GM12891 (cell line): ENCODE results near the gene ARL5B.

ENCODE experiments used
- DNase-seq: peaks from one replicate; pipeline ENCODE4 v3.0.0; 2011; ENCODE audit warnings: low spot score; ENCODE audit not compliant: insufficient read length
- FAIRE-seq: peaks from 2 replicates; lab custom pipeline; 2011; peaks lifted over from hg19 to GRCh38; lab: Jason Lieb, UNC
- PAX5 ChIP-seq: IDR thresholded peaks from 2 replicates; pipeline ENCODE4 v1.6.1; 2011; ENCODE audit warnings: low read length, moderate library complexity, mild to moderate bottlenecking; ENCODE audit not compliant: insufficient read depth, severe bottlenecking
- POLR2A ChIP-seq: IDR thresholded peaks from 2 replicates; pipeline ENCODE4 v1.6.1; 2011; ENCODE audit warnings: low read depth, low read length, control low read depth
- POLR2AphosphoS5 ChIP-seq: IDR thresholded peaks from 2 replicates; pipeline ENCODE4 v1.6.1; 2011; ENCODE audit warnings: low read depth, low read length, control low read depth
- POU2F2 ChIP-seq: IDR thresholded peaks from 2 replicates; pipeline ENCODE4 v1.6.1; 2011; ENCODE audit warnings: low read depth, mild to moderate bottlenecking, control low read depth, low read length, moderate library complexity
- SPI1 ChIP-seq: IDR thresholded peaks from 2 replicates; pipeline ENCODE4 v1.6.1; 2011; ENCODE audit warnings: low read depth, low read length, control low read depth
- TAF1 ChIP-seq: IDR thresholded peaks from 2 replicates; pipeline ENCODE4 v1.6.1; 2011; ENCODE audit warnings: low read depth, low read length, control low read depth

ARL5B gene

GRCh38 chr10:18681366-18681765 lies 22.1 kb downstream of the ARL5B start:
- no peak for DNase-seq
- TF ChIP-seq SPI1 = no peak
- TF ChIP-seq PAX5 = no peak
- no peak for TF ChIP-seq POLR2A
- no peak for TF ChIP-seq TAF1
- TF ChIP-seq POU2F2 = no peak
- no peak for TF ChIP-seq POLR2AphosphoS5
- no peak for FAIRE-seq

- no peak for TF ChIP-seq POU2F2
- TF ChIP-seq SPI1 = no peak
- 0 out of 2 replicates have a peak, but pooled peaks have one; percentile 32 for TF ChIP-seq POLR2AphosphoS5
- no peak for TF ChIP-seq TAF1
- no peak for TF ChIP-seq PAX5
- TF ChIP-seq POLR2A = no peak
- no peak for FAIRE-seq
Observed at GRCh38 chr10:18681971-18682411, 22.8 kb downstream of the ARL5B start.

GRCh38 chr10:18683427-18683826 lies 24.2 kb downstream of the ARL5B start:
- FAIRE-seq (no peak), DNase-seq (no peak)
- TF ChIP-seq SPI1 (no peak), PAX5 (no peak), POLR2AphosphoS5 (no peak), POU2F2 (no peak), POLR2A (no peak), TAF1 (no peak)

More at GRCh38 chr10:18681971-18682411, 22.8 kb downstream of the ARL5B start:
- DNase-seq = no peak

GRCh38 chr10:18684416-18684815 lies 25.2 kb downstream of the ARL5B start:
- TF ChIP-seq POLR2A (no peak), SPI1 (no peak), POU2F2 (no peak), POLR2AphosphoS5 (no peak), PAX5 (no peak), TAF1 (no peak)
- DNase-seq = no peak
- FAIRE-seq = no peak

- TF ChIP-seq POU2F2 (no peak), POLR2A (no peak), SPI1 (no peak), POLR2AphosphoS5 (no peak), TAF1 (no peak), PAX5 (no peak)
- FAIRE-seq (no peak), DNase-seq (no peak)
Observed at GRCh38 chr10:18684953-18685352, 25.7 kb downstream of the ARL5B start.

GRCh38 chr10:18685555-18685954 lies 26.3 kb downstream of the ARL5B start:
- TF ChIP-seq TAF1 (no peak), POU2F2 (no peak), POLR2AphosphoS5 (no peak), PAX5 (no peak), SPI1 (no peak)

GRCh38 chr10:18687195-18687594 lies 28.0 kb downstream of the ARL5B start:
- FAIRE-seq (no peak), DNase-seq (no peak)

More at GRCh38 chr10:18685555-18685954, 26.3 kb downstream of the ARL5B start:
- FAIRE-seq (no peak), DNase-seq (no peak)

GRCh38 chr10:18687706-18688105 lies 28.5 kb downstream of the ARL5B start:
- DNase-seq = no peak
- no peak for FAIRE-seq
- TF ChIP-seq POU2F2 (no peak), POLR2AphosphoS5 (no peak), PAX5 (no peak)

More at GRCh38 chr10:18687195-18687594, 28.0 kb downstream of the ARL5B start:
- no peak for TF ChIP-seq POU2F2
- TF ChIP-seq TAF1 = no peak
- TF ChIP-seq PAX5 = no peak
- no peak for TF ChIP-seq POLR2A
- no peak for TF ChIP-seq SPI1
- TF ChIP-seq POLR2AphosphoS5 = no peak

GRCh38 chr10:18689498-18689897 lies 30.3 kb downstream of the ARL5B start:
- TF ChIP-seq POU2F2 = no peak
- TF ChIP-seq TAF1 = no peak
- TF ChIP-seq POLR2AphosphoS5 = no peak
- no peak for TF ChIP-seq POLR2A
- TF ChIP-seq SPI1 = no peak
- no peak for TF ChIP-seq PAX5
- DNase-seq = no peak
- no peak for FAIRE-seq

- no peak for TF ChIP-seq POLR2AphosphoS5
- no peak for TF ChIP-seq PAX5
- no peak for TF ChIP-seq SPI1
- no peak for TF ChIP-seq POU2F2
- TF ChIP-seq TAF1 = no peak
- no peak for TF ChIP-seq POLR2A
- FAIRE-seq (no peak), DNase-seq (no peak)
Observed at GRCh38 chr10:18690541-18690940, 31.3 kb downstream of the ARL5B start.
